Activated CD4-positive, alpha-beta memory T cell treated with anti-CD3 and anti-CD28 coated beads for 36 hours (primary cell): ENCODE results near the gene PPP1R12C. TPM values are rescaled to one million over a fixed set of nuclear protein-coding genes. Genes with fewer than 3 reads are reported as not detected.

Experiments used
- CTCF ChIA-PET: fragments of 350-600 bp; sonication (Branson Sonifier 250); formaldehyde crosslinking; loops from one replicate; lab custom pipeline; 2021; ENCODE audit warnings: antibody characterized with exemption, inconsistent platforms; lab: Charles Lee
- POLR2A ChIA-PET: fragments of 350-600 bp; sonication (Branson Sonifier 250); formaldehyde crosslinking; loops from one replicate; lab custom pipeline; 2021; ENCODE audit warnings: antibody characterized with exemption; lab: Charles Lee
- DNase-seq: peaks from one replicate; pipeline ENCODE4 v3.0.0-alpha.2; 2020
- H3K27ac Mint-ChIP-seq: one replicate; pipeline ENCODE4 v1.8.0; 2021; ENCODE audit warnings: mixed read lengths
- H3K27me3 Mint-ChIP-seq: one replicate; pipeline ENCODE4 v1.8.0; 2021; ENCODE audit warnings: mixed read lengths
- H3K36me3 Mint-ChIP-seq: one replicate; pipeline ENCODE4 v1.8.0; 2021; ENCODE audit warnings: mixed read lengths
- H3K4me1 Mint-ChIP-seq: one replicate; pipeline ENCODE4 v1.8.0; 2021; ENCODE audit warnings: low read depth, mixed read lengths
- H3K4me3 Mint-ChIP-seq: one replicate; pipeline ENCODE4 v1.8.0; 2021; ENCODE audit warnings: mild to moderate bottlenecking, mixed read lengths
- H3K9me3 Mint-ChIP-seq: one replicate; pipeline ENCODE4 v1.8.0; 2021; ENCODE audit warnings: mixed read lengths
- intact Hi-C: fragments of 100-400 bp; cut with micrococcal nuclease; formaldehyde crosslinking; loops from one replicate; pipeline ENCODE4 v1.15.1; 2023
- total RNA-seq, 2 experiments: library from RNA; stranded (reverse); gene quantifications; one replicate each; pipeline ENCODE4 v1.2.3, GENCODE V29; 2021

Gene PPP1R12C
- total RNA-seq, 2 experiments from 2014 or later: 62.7 to 73.2 TPM

DNA sequence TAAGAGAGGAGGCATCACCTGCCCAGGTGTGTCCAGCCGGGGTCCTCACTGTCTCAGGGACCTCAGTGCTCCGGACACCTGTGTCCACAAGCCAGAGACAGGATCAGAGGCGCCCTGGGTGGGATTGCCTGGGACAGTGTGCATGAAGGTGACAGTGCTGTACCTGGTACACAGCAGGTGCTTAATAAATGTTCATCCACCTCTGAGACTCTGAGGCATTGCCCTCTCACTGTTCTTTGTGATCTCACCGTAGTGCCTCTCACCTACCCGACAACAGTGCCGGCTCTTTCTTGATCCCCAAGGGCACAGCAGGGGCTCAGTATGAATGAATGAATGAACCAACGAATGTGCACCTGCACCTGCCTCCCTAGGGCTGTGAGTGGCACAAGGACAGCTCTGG is 63.7 kb downstream of the PPP1R12C start:
- intact Hi-C loops: no loop called here
- peaks cover 33% of the 10 kb centered on the region for H3K36me3 Mint-ChIP-seq
- H3K4me1 Mint-ChIP-seq: no peaks in the 10 kb centered on the region
- ChIA-PET POLR2A (no interaction called here), CTCF (no interaction called here)
- DNase-seq: no peak
- H3K9me3 Mint-ChIP-seq: no peaks in the 10 kb centered on the region
- H3K27me3 Mint-ChIP-seq: no peaks in the 10 kb centered on the region
- H3K4me3 Mint-ChIP-seq: no peak overlapping the region
- no peak overlapping the region for H3K27ac Mint-ChIP-seq

DNA sequence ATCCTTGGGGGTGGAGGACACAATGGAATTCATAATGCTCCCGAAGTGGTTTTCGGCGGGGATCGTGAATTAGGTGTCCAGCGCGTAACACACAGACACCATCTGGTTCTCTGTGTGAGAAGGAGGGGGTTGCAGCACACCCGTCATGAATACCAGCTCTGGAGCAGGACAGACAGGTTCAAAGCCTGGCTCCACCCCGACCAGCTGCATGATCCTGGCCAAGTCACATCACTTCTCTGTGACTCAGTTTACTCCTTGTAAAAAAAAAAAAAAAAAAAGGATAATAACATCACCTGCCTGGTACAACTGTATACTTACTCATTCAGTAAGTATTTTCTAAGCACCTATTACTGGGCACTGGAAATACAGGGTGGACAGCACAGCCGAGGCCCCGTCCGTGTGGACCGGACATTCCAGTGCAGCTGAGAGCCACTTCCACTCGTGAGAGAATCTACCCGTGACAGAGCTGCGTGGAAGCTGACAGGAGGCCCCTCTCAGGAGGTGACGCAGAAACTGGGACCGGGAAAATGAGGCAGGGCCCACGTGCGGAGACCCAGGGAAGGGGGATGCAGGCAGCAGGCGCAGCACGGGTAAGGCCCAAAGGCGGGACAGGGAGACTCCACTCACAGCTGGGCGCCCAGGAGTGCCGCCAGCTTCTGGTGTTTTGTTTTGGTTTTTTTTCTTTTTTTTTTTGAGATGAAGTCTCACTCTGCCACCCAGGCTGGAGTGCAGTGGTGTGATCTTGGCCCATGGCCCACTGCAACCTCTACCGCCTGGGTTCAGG is 66.5 kb downstream of the PPP1R12C start:
- Mint-ChIP-seq H3K4me3 (no peak overlapping the region), H3K4me1 (no peaks in the 10 kb centered on the region), H3K27ac (no peak overlapping the region), H3K27me3 (no peaks in the 10 kb centered on the region), H3K36me3 (peaks cover 24% of the 10 kb centered on the region), H3K9me3 (no peaks in the 10 kb centered on the region)
- CTCF ChIA-PET: no interaction called here
- intact Hi-C loops: no loop called here
- POLR2A ChIA-PET: no interaction called here
- DNase-seq: no peak

DNA sequence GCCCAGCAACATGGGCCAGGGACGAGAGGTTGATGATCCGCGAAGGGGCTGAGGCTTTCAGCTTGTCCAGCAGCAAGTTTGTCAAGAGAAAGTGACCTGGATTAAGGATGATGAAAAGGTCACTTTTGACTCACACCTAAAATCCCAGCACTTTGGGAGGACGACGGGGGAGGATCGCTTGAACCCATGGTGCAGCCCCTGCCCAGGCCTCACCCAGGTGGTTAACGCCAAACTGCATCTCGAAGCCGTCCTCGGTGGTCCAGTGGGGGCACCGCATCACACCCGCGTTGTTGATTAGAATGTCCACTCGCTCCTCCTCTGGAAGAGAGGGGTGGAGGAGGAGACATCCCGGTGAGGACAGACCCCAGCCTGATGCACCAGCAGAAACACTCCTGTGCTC is 69.0 kb downstream of the PPP1R12C start:
- H3K4me1 Mint-ChIP-seq: no peaks in the 10 kb centered on the region
- intact Hi-C loops: no loop called here
- no peak overlapping the region for H3K27ac Mint-ChIP-seq
- DNase-seq: no peak
- POLR2A ChIA-PET: no interaction called here
- H3K9me3 Mint-ChIP-seq: no peaks in the 10 kb centered on the region
- no peaks in the 10 kb centered on the region for H3K27me3 Mint-ChIP-seq
- H3K36me3 Mint-ChIP-seq: peaks cover 23% of the 10 kb centered on the region
- CTCF ChIA-PET: no interaction called here
- no peak overlapping the region for H3K4me3 Mint-ChIP-seq

DNA sequence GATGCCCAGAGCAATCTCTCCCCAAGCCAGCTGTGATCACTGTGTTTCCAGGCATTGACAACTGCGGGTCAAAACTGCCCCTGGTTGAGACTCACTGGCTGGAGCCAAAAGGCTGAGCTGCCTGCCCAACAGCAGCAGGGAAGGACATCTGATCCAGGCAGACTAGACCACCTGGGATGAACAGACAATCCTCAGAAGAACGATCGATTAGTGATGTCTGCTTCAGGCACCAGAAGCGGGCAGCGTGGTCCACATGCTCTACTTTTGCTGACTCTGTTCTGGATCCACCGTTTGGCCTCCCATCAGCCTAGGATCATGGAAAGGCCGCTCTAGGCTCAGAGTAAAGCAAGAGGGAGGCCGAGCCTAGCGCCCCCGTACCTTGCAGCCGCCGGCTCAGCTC is 69.5 kb downstream of the PPP1R12C start:
- H3K27ac Mint-ChIP-seq: no peak overlapping the region
- CTCF ChIA-PET: no interaction called here
- POLR2A ChIA-PET: interaction anchor here (0.6 kb wide), 1 partner anchor 29 kb away, joined by 5 read pairs; no protein-coding TSS in a partner anchor
- H3K4me1 Mint-ChIP-seq: peaks cover under 1% of the 10 kb centered on the region
- peaks cover 21% of the 10 kb centered on the region for H3K36me3 Mint-ChIP-seq
- H3K4me3 Mint-ChIP-seq: no peak overlapping the region
- intact Hi-C loops: no loop called here
- no peaks in the 10 kb centered on the region for H3K9me3 Mint-ChIP-seq
- DNase-seq: no peak
- no peaks in the 10 kb centered on the region for H3K27me3 Mint-ChIP-seq

DNA sequence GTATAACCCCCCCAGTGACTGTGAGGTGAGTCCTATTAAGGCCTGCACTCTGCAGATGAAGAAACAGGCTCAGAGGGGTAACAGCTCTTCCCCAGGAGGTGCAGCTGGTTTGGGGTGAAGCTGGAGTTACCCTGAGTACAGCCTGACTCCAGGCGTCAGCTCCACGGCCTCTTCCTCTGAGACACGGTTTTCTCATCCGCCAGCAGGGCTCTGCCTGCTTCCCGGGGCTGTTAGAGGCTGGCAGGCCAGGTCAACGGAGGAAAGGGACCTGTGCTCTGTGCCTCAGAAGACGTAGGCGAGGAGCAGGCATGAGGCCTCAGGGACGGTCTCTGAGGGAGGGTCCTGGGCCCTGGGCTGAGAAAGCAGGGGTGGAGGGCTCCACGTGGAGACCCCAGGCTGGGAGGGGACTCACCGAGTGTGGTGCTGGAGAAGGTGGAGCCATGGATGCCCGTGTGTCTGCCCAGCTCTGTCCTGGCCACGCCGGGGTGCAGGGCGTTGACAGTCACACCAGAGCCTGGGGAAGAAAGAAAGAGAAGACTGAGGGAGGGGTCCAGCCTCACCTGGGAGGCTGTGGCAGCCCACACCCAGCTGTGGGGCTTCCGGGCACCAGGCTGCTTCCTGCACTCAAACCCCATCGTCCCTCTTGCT is 70.3 kb downstream of the PPP1R12C start:
- Mint-ChIP-seq H3K27ac (no peak overlapping the region), H3K4me3 (no peak overlapping the region), H3K36me3 (peaks cover 19% of the 10 kb centered on the region), H3K27me3 (no peaks in the 10 kb centered on the region), H3K4me1 (peaks cover 9% of the 10 kb centered on the region), H3K9me3 (no peaks in the 10 kb centered on the region)
- ChIA-PET CTCF (interaction anchor here (0.8 to 0.9 kb wide), 2 partner anchors 15 to 16 kb away, joined by 3 read pairs; partner anchors contain the start of gene RDH13), POLR2A (interaction anchor here (0.6 kb wide), 1 partner anchor 28 kb away, joined by 5 read pairs; no protein-coding TSS in a partner anchor)
- intact Hi-C loops: no loop called here
- no peak for DNase-seq

DNA sequence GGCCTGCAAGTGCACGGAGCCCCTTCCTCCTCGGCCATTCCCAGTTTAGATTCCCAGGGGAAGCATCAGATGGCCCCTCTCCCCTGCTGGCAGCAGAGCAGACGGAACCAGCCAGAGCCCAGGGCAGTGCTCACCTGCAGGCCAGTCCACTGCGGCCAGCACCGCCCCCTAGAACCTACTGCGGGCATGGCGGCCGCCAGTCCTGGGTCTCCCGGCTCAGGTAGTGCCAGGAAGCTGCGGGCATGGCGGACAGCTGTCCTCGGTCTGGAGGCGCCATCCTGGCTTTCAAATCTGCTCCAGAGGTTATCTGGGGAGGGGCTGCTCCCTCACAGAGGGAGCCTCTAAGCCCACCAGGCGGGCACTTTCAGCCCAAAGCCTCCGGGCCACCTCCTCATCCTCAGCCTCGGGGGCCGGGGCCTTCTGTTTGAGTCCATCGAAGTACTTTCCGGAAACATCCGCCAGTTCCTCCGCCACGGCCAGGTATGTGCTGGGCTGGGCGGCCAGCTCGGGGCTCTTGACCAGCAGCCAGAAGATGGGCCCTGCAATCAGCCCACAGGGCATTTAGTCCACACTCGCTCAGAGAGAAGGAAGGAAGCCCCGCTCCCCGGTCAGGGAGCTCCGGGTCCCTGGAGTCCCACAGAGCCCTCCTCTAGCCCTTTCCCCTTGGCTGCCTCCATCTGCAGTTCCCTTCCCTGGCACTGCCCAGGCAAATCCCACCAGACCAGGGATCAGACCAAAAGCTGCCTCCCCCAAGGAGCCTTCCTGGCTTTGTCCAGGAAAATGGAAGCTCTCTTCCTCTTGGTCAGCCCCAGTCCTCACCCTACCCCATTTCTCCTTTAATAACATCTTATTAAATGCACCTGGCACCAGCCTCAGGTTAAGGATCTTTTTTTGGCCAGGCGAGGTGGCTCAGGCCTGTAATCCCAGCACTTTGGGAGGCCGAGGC is 72.4 kb downstream of the PPP1R12C start:
- Mint-ChIP-seq H3K27me3 (no peaks in the 10 kb centered on the region), H3K36me3 (peaks cover 13% of the 10 kb centered on the region), H3K4me3 (no peak overlapping the region), H3K4me1 (peaks cover 20% of the 10 kb centered on the region), H3K9me3 (no peaks in the 10 kb centered on the region), H3K27ac (no peak overlapping the region)
- ChIA-PET CTCF (no interaction called here), POLR2A (no interaction called here)
- DNase-seq: no peak
- intact Hi-C loops: no loop called here

DNA sequence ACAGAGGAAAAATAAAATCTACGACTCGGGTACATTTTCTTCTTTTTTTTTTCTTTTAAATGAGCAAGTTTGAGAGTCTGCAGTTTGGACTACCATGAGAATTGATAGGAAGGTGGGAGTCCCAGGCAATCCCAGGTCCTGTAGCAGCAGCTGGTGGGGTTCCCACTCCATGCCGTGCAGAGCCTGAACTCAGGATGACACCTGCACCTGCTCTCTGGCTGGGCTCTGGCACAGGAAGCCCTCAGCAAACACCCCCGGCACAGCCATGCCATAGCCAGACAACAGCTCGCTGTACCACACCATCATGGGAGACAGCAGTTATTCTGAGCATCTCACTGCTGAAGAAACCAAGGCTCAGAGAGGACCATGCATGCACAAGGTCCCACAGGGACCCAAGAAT is 73.2 kb downstream of the PPP1R12C start:
- Mint-ChIP-seq H3K4me1 (peaks cover 20% of the 10 kb centered on the region), H3K9me3 (no peaks in the 10 kb centered on the region), H3K4me3 (no peak overlapping the region), H3K36me3 (peaks cover 14% of the 10 kb centered on the region), H3K27me3 (no peaks in the 10 kb centered on the region), H3K27ac (no peak overlapping the region)
- intact Hi-C loops: no loop called here
- ChIA-PET CTCF (interaction anchor here (0.7 kb wide), 1 partner anchor 121 kb away, joined by 3 read pairs; no protein-coding TSS in a partner anchor), POLR2A (interaction anchor here (0.6 kb wide), 1 partner anchor 831 kb away, joined by 4 read pairs; no protein-coding TSS in a partner anchor)
- no peak for DNase-seq

DNA sequence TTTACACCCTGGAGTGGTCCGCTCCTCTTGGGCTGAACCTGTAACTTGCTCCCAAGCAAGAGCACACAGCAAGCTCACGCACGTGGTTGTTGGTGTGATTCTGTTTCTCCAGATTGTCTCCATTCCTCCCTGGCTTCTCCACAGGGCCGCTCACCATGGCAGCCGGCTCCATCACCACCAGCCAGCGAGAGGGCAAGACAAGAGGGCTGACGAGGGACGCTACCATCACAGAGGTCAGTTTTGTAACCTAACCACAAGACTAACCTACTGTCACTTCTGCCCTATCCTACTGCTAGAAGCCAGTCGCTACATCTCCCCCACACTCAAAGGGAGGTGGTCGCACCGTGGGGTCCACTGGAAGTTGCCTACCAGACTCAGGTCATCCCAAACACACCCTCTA is 74.7 kb downstream of the PPP1R12C start:
- peaks cover 10% of the 10 kb centered on the region for H3K36me3 Mint-ChIP-seq
- peaks cover 20% of the 10 kb centered on the region for H3K4me1 Mint-ChIP-seq
- H3K4me3 Mint-ChIP-seq: no peak overlapping the region
- intact Hi-C loops: no loop called here
- ChIA-PET POLR2A (no interaction called here), CTCF (no interaction called here)
- H3K9me3 Mint-ChIP-seq: no peaks in the 10 kb centered on the region
- DNase-seq: no peak
- peak overlapping the region; percentile 81 for H3K27ac Mint-ChIP-seq
- no peaks in the 10 kb centered on the region for H3K27me3 Mint-ChIP-seq

DNA sequence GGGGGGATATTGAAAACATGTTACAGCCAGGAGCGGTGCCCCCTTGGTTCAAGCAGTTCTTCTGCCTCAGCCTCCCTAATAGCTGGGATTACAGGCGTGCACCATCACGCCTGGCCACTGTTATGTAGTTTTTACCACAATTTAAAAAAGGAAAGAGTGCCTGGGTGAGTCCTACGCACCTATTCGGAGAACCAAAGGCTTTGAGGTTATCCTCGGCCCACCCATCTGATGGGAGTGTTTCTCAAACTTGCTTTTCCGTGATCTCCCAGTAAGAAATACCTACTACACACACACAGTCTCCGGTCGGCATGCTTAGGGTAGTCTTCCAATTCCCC is 75.1 kb downstream of the PPP1R12C start:
- POLR2A ChIA-PET: no interaction called here
- Mint-ChIP-seq H3K27ac (peak overlapping the region; percentile 81), H3K9me3 (no peaks in the 10 kb centered on the region), H3K27me3 (no peaks in the 10 kb centered on the region), H3K4me1 (peaks cover 20% of the 10 kb centered on the region), H3K36me3 (peaks cover 10% of the 10 kb centered on the region), H3K4me3 (peak overlapping the region; percentile 41)
- CTCF ChIA-PET: interaction anchor here (0.7 to 0.9 kb wide), 2 partner anchors 20 to 561 kb away, joined by 3 read pairs; partner anchors contain the start of gene RDH13
- intact Hi-C loops: no loop called here
- no peak for DNase-seq

DNA sequence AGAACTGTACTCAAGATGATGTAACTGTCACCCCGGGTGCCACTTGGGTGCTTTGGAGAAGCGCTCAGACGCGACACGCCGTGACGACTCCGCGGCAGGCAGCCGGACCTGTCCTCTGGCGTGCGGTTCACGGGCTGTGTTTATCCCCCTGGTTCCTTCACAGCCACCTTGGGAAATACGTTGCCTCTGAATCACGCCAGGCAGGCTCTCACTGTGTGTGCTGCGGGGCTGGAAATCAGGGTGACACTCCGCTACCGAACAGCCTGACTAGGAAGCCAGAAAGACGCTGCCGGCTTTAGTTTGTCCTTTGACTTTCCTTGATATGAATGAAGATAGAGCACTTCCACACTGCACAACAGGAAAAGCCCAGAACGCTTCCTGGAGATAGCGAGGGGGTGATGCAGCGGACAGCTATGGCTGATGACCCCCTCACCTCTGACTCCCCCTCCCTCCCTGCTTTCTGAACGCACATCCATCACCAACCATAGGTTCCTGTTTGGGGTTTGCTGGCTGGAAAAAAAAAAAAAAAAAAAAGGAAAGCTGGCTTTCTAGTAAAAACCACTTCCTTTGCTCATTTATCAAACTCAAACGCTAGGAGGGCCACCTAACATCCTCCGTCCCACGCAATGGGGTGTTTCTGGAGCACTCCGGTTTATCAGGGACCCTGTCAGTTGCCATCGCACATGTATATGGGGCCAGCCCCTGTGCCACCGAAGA is 75.7 kb downstream of the PPP1R12C start:
- peak overlapping the region; percentile 41 for H3K4me3 Mint-ChIP-seq
- H3K27ac Mint-ChIP-seq: peak overlapping the region; percentile 81
- DNase-seq: peak; percentile 58
- CTCF ChIA-PET: interaction anchor here (0.7 to 0.9 kb wide), 2 partner anchors 21 to 560 kb away, joined by 3 read pairs; partner anchors contain the start of gene RDH13
- POLR2A ChIA-PET: no interaction called here
- no peaks in the 10 kb centered on the region for H3K9me3 Mint-ChIP-seq
- peaks cover 20% of the 10 kb centered on the region for H3K4me1 Mint-ChIP-seq
- intact Hi-C loops: no loop called here
- H3K27me3 Mint-ChIP-seq: no peaks in the 10 kb centered on the region
- H3K36me3 Mint-ChIP-seq: peaks cover 10% of the 10 kb centered on the region

DNA sequence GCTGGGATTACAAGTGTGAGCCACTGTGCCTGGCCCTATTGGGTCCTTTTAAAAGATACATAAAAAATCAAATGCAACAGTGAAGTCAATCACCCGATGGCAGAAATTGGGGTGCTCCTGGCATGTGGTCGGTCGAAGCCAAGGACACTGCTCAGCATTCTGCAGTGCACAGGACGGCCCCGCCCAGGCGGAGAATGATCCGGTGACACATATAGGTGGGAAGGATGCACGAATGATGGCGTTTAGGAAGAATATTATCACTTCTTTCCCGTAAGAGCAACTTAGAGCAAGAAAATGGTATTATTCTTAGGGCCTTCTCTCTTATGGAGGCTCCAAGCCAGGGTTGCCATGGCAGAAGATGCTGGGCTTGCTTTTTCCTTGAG is 76.2 kb downstream of the PPP1R12C start:
- ChIA-PET POLR2A (no interaction called here), CTCF (no interaction called here)
- no peaks in the 10 kb centered on the region for H3K27me3 Mint-ChIP-seq
- intact Hi-C loops: no loop called here
- peaks cover 20% of the 10 kb centered on the region for H3K4me1 Mint-ChIP-seq
- no peak for DNase-seq
- no peak overlapping the region for H3K27ac Mint-ChIP-seq
- peaks cover 7% of the 10 kb centered on the region for H3K36me3 Mint-ChIP-seq
- no peaks in the 10 kb centered on the region for H3K9me3 Mint-ChIP-seq
- H3K4me3 Mint-ChIP-seq: no peak overlapping the region
